HG02943 (cell line): Measurements from ENCODE around the gene LIN9.
"Not testable (repeated sequence)": the region's sequence is repeated elsewhere in the genome, so short reads cannot be mapped to it uniquely, and the experiment has no call there.

Experiments used
- ATAC-seq: cut with Tn5 transposase; IDR thresholded peaks from one replicate; pipeline ENCODE4 v1.9.1; 2021; ENCODE audit warnings: mild to moderate bottlenecking, low read depth, moderate library complexity; ENCODE audit not compliant: unreplicated experiment

Gene LIN9

DNA sequence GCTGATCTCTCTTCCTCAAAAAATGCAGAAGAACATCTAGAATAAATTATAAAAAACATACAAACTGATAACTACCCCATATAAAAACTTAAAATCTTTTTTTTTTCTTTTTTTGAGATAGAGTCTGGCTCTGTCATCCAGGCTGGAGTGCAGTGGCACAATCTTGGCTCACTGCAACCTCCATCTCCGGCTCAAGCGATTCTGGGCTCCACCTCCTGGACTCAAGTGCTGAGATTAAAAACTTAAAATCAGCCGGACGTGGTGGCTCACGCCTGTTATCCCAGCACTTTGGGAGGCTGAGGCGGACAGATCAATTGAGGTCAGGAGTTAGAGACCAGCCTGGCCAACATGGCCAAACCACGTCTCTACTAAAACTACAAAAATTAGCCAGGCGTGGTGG is 31.1 kb downstream of the LIN9 start:
- no peak for ATAC-seq

DNA sequence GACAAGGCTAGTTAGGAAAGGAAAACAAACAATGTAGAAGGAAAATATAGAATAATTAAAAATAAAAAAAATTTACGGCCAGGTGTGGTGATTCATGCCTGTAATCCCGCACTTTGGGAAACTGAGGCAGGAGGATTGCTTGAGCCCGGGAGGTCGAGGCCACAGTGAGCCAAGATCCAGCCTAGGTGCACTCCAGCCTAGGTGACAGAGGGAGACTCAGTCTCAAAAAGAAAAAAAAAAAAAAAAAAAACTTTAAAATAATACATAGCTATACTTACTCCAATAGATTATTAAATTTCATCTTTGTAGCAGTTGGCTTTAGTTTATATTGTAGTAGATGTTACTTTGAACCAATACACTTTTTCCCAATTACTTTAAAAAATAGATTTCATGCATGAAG is 32.0 kb downstream of the LIN9 start:
- no peak for ATAC-seq

DNA sequence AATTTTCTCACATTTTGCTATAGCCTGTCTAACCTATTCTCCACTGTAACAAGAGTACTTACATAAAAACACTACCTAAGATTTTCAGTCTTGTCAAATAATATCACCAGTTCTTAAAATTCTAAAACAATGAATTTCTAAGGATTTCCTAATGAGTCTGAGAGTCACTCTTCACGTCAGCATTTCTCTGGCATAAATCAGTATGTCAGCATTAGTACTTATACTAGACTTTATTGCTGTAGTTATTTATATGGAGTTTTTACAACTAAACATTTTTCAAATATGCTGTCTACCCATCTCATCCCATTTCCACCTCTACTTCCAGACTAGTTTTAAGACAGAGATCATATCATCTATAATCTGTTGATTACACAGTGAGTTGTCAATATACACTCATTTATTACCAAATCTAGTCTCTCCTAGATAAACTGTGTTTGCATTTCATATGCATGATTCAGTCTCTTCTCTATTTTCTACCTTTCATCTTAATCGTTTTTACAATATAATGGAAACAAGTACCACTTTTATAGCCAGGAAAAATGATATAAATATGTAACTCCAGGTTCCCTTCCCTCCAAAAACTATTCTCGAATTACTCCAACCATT is 32.8 kb downstream of the LIN9 start:
- ATAC-seq: no peak

DNA sequence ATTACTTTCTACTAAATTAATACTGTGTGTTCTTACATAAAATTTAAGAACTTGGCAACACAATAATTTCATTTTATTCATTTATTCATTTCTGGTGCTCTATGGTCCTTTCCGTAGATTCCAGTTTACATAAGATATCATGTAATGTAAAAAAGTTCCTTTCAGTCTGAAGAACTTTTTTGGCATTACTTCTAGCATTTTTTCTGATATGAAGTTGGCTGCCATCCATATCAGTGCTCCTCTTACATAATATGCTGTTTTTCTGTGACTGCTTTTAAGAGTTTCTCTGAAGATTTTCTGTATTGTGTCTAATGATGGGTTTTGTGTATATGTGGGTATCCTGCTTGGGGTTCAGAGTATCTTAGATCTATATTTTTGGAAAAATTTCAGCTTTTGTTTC is 34.8 kb downstream of the LIN9 start:
- ATAC-seq: no peak

DNA sequence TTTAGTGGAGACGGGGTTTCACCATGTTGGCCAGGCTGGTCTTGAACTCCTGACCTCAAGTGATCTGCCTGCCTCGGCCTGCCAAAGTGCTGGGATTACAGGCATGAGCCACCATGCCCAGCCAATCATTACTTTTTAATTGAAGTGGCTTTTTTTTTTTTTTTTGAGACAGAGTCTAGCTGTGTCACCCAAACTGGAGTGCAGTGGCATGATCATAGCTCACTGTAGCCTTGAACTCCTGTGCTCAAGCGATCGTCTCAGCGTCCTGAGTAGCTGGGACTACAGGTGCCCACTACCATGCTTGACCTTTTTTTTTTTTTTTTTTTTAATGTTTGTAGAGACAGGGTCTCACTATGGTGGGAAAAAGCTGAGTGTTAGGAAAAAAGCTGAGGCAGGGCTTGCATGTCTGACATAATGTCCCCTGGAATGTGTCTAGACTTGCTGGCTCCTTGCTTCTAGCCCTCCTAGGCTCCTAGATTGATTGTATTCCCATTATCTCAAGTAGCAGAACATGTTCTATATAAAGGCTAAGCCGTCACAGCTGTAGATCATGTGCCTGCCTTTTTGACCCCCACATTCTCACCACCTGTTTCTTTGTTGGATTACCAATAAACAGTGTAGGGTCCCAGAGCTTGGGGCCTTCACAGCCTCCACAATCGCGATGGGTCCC is 36.6 kb downstream of the LIN9 start:
- not testable (repeated sequence) for ATAC-seq

DNA sequence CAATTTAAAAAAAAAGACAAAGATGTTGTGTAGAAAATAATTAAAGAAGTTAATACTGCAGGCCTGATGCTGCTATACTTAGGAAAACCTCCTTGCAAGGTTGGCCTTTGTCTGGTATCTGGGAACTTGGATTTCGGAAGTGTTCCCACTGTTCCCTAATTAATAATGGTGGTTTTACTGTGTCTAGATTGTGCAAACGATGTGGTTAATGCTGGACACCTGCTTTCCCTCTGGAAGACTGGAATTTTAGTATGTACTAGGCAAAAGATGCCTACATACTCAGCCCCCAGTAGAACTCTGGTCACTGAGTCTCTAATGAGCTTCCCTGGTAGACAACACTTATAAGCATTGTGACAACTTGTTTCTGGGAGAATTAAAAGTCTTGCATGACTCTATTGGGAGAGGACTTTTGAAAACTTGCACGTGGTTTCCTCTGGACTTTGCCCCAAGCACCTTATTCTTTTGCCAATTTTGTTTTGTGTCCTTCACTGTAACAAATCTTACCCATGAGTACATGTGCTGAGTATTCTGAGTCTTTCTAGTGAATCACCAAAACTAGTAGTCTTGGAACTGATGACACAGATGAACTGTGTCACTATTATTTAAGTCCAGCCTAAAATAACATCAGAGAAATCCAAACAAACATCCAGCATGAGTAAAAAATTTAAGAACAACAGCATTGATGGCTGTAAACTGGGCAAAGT is 40.4 kb downstream of the LIN9 start:
- no peak for ATAC-seq

DNA sequence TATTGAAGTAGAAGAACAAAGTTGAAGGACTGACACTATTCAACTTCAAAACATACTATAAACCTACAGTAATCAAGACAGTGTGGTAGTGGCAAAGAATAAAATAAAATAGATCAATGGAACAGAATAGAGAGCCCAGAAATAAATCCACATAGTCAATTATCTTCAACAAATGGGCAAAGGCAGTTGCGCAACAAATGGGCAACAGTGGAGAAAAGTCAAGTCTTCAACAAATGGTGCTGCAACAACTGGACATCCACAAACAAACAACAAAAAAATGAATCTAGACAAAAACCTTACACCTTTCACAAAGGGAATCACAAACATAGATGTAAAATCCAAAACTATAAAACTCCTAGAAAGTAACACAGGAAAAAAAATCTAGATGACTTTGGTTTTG is 47.1 kb downstream of the LIN9 start:
- ATAC-seq: no peak

DNA sequence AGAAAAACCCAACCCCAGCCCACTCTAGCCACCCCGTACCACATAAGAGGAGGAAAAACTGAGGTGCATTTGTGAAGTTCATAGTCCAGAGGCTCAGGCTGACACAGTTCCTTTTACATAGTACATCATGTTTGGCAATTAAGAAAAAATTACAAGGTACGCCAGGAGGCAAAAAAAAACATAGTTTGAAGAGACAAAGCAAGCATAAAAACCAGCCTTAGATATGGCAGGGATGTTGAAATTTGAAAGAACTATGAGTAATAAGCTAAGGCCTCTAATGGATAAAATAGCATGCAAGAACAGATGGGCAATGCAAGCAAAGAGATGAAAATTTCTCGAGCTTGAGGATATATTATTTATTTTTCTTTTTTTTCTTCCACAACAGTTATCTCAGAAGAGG is 53.6 kb downstream of the LIN9 start:
- no peak for ATAC-seq

DNA sequence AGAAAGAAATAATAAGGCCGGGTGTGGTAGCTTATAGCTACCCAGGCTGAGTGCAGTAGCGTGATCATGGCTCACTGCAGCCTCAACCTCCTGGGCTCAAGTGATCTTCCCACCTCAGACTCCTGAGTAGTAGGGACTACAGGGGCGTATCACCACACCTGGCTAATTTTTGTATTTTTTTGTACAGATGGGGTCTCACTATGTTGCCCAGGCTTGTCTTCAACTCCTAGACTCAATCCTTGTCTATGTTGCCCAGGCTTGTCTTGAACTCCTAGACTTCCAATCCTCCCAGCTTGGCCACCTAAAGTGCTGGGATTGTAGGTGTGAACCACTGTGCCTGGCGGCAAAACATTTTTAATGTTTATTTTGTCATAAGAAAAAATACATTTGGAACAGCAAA is 55.0 kb downstream of the LIN9 start:
- ATAC-seq: no peak

DNA sequence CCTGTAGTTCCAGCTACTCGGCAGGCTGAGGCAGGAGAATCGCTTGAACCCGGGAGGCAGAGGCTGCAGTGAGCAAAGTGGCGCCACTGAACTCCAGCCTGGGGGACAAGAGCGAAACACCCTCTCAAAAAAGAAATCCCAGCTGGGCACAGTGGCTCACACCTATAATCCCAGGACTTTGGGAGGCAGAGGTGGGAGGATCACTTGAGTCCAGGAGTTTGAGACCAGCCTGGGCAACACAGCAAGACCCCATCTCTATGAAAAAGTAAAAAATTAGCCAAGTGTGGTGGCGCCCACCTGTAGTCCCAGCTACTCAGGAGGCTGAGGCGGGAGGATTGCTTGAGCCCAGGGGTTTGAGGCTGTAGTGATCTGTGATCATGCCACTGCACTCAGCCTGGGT is 56.1 kb downstream of the LIN9 start:
- ATAC-seq: not testable (repeated sequence)

DNA sequence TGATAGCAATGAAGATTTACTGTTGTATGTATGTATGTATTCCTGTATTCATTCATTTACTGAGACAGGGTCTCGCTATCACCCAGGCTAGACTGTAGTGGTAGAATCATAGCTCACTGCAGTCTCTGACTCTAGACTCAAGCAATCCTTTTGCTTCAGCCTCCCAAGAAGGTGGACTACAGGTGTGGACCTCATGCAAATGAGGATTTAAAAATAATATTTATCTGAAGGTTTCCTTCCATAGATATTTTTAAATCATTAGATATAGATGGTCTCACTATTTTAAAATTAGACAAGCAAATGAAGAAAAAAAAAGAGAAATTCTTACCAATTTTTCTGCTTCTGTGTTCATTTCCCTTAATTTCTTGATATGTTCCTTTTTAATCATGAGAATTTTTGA is 58.5 kb downstream of the LIN9 start:
- ATAC-seq: no peak

DNA sequence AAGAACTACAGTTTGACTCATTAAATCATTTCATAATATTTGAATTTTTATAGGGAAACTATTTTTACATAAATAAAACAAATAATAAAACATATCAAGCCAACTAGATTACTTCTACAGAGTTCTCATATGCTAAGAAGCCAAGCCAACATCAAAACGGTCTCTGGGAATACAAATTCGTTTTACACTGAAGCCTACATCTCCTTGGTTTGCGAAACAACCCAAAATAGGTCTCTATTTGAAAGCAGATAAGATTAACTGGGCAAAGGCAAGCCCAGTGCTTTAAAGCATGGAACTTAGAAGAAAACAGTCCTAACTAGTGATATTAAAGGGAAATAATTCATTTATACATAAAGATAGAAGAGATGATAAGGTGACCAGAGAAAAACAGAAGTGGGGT is 60.2 kb downstream of the LIN9 start:
- no peak for ATAC-seq

DNA sequence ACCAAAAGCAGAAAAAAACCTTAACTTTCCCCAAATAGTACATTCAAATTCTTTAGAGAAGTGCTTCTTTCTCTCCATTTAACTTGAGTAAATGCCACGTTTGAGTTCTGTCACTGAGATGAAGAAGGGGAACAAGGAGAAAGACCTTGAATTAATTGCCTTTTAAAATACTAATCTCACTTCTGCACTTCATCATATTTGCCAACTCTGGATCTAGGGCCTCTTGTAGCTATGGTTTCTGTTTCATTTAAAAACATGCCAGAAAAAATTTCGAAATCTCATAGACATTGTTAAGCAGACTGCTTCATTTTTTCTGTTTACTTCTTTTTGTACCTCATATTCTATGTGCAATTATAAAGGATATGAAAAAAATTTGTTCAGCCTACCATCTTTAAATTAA is 60.9 kb downstream of the LIN9 start:
- ATAC-seq: no peak

DNA sequence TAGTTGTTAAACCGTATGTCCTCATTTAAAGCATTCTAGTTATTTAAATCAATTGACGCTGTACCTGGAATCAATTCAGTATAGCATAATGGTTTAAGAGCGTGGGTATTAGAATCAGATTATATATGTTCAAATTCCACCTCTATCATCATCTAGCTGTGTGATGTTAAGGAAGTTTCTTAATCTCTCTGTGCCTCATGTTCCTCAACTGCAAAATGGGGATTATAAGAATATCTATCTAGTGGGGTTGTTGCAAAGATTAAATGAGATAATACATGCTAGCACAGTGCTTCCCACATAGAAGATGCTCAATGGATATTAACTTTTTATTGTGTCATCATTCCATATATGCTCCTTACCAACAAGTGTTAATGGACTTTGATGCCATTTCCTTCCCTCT is 69.5 kb downstream of the LIN9 start:
- no peak for ATAC-seq

DNA sequence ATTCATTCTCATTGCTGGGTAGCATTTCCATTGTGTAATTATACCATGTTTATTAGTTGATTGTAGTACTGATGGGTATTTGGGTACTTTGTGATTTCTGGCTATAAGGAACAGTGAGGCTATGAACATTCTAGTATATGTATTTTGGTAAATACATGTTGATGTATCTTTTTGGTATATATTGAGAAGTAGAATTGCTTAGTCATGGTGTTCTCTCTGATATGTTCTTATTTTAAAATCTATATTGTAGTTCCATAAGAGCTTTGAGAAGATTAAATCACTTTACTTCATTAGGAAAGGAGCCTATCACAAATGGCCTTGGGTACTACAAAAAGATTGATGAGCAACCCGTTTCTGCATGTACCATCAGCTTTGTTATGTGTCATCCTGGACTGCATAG is 72.1 kb downstream of the LIN9 start:
- no peak for ATAC-seq

DNA sequence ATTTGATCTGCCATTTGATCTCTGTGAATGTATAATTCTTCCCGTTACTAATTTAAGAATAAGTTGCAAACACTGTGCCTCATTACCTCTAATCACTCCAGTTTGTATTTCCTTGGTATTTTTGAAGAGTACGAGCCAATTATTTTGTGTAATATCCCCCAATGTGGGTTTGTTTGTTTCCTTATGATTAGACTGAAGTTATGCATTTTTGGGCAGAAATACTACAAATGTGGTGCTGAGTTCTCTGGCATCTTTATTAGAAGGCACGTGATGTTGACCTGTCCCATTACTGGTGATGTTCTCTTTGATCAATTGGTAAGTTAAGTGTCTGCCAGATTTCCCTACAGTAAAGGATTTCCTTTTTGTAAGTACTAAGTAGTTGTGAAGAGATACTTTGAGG is 75.2 kb downstream of the LIN9 start:
- no peak for ATAC-seq

DNA sequence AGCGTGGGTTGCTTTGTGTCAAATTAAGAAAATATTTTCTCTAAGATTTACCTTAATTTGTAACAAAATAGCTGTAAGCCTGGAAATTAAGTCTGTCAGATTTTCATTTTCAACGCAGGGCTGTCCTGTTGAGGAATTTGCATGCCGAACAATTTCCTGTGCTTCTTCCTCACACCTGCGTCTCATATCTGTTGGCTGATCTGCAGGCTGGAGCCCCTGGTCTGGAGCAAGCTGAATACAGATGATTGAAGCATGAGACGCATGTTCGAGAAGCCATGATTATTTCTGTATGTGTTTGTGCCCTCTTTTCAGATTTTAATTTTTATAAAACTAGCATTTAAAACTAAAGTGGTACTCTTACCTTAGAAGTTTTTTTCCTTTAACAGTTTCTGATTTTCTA is 75.7 kb downstream of the LIN9 start:
- no peak for ATAC-seq

DNA sequence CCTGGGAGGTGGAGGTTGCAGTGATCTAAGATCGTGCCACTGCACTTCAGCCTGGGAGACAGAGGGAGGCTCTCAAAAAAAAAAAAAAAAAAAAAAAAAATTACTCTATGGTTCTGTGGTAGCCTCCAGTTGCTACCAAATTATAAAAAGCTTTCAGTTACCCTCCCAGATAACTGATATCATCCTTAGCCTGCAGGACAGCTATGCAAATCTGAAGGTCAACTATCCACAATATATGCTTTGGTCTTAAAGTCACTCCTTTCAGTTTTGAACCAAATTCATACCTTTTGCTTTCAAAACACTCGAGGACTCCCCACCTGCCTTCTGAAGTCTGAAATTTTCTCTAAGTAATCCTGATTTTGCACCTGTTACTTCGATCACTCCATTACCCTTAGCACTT is 82.4 kb downstream of the LIN9 start:
- no peak for ATAC-seq

DNA sequence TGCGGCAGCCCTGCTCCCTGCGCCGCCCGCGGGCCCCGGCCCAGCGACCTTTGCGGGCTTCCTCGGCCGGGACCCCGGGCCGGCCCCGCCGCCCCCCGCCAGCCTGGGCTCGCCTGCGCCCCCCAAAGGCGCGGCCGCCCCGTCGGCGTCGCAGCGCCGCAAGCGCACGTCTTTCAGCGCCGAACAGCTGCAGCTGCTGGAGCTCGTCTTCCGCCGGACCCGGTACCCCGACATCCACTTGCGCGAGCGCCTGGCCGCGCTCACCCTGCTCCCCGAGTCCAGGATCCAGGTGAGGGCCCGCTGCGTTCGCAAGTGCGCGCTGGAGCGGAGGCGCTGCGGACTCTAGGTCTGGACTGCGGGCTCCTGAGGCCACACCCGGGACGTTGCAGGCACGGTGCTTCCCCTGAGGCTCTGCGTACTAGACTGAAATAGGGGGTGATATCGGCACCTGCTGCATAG is 85.1 kb downstream of the LIN9 start:
- ATAC-seq: no peak

DNA sequence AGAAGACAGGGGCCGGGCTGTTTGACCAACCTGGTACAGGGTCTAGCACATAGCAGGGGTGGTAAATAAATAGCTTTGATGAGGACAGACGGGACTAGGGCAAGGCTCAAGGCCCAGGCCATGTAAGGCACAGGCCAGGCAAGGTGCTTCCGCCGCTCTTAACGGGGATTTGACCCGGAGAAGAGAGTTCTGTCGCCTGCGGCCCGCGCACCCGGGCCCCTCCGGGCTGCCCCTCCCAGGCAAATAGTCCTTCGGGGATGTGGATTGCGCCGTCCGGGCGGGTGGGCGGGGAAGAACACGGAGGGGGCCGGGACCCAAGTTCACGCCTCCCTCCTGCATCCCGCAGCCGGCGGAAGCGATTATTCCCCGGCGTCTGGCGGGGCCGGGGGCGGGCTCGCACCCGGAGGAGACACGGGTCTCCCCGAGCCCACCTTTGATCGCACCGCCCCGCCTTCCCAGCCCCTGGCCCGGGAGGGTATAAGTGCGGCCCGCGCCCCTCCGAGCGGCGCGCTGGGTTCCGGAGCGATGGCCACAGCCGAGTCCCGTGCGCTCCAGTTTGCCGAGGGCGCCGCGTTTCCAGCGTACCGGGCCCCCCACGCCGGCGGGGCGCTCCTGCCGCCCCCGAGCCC is 85.7 kb downstream of the LIN9 start, which contains the start of gene MIXL1:
Gene MIXL1, plus strand, starts transcription at position 508 of the 629 bp plus-strand sequence. Its CDS starts 18 bp downstream, at position 526.
- no peak for ATAC-seq

DNA sequence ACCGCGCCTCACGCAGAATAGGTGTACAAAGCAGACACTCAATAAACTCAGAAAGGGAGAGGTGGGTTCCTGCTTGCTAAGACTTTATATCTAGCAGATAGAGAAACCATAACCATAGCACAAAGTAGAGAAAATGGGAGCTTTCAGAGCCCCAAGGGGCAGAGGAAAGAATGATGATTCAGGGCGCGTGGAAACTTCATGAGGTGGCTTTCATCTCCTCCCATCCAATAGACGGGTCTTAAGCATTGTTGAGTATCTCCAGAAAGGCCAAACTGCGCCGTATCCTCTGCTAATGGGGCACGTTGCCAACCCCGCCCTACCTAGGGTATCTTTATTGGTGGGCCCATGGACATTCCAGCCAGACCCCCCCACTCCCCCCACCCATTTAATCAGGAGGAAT is 86.3 kb downstream of the LIN9 start:
- ATAC-seq: no peak
